NOMO-1 (cell line): ENCODE data around the gene ADM2.
"Not testable (repeated sequence)": the region's sequence is repeated elsewhere in the genome, so short reads cannot be mapped to it uniquely, and the experiment has no call there.

ENCODE experiments used
- DNase-seq, 2 experiments: peaks; one replicate each; lab custom pipeline; 2025; ENCODE audit not compliant: unreplicated experiment in 2 of 2; lab: John Stamatoyannopoulos, UW

ADM2 gene

GRCh38 chr22:50505276-50505775 lies 24.0 kb downstream of the ADM2 start:
- no peak for DNase-seq

DNA sequence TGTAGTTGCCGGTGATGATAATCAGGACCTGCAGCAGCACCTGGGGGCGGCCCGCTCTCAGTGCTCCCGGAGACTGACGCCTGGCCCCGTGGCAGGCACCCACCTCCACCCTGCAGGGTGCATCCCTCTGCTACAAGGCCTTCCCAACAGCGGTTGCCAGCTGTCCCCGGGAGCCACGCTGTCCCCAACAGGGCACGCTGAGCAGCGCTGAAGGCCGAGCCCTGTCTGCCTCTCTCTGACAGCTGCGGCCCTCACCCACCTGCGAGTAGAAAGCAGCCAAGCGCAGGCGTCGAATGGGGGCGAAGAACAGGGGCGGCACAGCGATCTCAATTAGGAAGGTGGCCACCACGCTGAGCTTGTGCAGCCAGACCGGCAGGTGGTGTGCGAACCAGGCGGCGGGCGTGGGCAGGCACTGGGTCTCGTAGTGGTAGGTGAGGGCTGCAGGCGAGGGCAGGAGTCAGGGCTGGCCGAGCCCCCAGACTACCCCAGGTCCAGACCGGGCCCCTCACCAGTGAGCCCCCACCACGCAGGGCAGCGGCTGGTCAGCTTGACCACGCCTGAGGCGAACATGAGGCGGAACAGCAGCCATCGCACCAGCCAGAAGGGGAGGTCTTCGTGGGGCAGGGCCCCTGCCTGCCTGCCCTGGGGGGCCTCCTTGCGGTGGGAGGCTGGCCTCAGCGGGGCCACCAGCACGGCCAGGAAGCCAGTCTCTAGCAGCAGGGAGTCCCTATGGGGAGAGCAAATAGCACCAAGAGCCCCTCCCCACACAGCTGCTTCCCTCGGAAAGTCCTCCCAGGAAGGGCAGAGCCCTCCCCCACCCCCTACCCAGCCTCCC lies 24.6 kb downstream of the ADM2 start:
- DNase-seq: no peak

- no peak for DNase-seq
Measured at GRCh38 chr22:50506611-50507420, 25.5 kb downstream of the ADM2 start.

GRCh38 chr22:50507421-50507990 lies 26.2 kb downstream of the ADM2 start, which contains the start of gene LMF2:
LMF2 (minus strand) TSS chr22:50507702; CDS start chr22:50507675, 27 bp downstream.
- DNase-seq: peak; percentile 81 to 95

DNA sequence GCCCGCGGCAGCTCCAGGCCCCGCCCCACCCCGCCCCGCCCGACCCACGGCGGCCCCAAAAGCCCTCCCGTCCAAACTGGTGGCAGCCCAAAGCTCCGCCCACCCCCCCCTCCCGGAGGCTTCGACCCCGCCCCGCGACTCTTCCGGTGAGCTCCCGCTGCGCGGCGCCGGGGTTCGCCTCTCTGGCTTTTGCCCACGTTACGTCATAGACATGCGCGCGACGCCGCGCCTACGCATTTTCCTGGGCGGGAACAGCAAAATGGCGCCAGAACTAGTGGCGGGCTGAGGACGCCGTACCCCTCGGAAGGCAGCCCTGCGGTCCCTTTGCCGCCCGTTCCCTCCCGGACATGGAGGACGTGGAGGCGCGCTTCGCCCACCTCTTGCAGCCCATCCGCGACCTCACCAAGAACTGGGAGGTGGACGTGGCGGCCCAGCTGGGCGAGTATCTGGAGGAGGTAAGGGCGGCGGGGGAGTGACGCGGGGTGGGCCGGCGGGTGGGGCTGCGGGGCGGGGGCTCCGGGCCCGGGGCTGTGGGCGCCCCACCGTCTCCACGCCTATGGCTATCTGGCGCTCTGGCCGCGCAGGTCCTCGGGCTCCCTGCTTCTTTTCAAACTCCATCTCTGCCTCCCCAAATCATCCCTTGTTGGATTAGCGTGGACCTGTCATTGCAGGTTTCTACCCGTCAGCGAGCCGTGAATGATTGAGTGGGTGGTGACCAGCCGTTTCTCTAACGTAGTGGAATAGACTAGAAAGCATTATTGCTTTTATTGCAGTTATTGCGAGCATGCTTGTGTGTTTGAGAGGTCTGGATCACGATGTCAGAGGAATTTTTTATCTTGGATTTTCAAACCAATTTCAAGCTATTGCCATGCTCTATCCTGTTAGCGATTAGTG lies 26.9 kb downstream of the ADM2 start, which contains the start of gene NCAPH2:
Gene NCAPH2 (plus strand): TSS at position 234 of the 894 bp plus-strand sequence. CDS start 114 bp downstream, at position 348.
- peak; percentile 90 to 95 for DNase-seq

DNA sequence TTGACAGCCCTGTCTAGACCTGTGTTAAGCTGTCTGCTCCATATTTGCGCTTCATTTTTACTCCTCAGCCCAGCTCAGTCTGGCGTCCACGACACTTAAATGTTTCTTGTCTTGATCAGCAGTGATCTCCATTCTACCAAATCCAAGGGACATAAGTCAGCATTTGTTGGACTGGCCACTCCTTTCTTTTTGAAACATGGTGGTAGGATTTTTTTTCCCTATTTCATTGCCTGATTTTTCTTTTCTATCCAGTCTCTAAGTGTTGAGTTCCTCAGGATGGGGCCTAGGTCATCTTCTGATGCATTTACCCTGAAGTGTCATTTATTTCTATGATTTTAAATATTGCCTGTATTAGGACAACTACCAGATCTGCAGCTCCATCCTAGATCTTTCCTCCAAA lies 27.6 kb downstream of the ADM2 start:
- DNase-seq: no peak

GRCh38 chr22:50513175-50513574 lies 31.8 kb downstream of the ADM2 start:
- no peak for DNase-seq

GRCh38 chr22:50516068-50516467 lies 34.7 kb downstream of the ADM2 start:
- DNase-seq: no peak

GRCh38 chr22:50516891-50517290 lies 35.5 kb downstream of the ADM2 start:
- no peak for DNase-seq

- no peak for DNase-seq
Measured at GRCh38 chr22:50517495-50518260, 36.3 kb downstream of the ADM2 start.

GRCh38 chr22:50518606-50519005 lies 37.3 kb downstream of the ADM2 start:
- no peak for DNase-seq

GRCh38 chr22:50519151-50519550 lies 37.8 kb downstream of the ADM2 start:
- no peak for DNase-seq

- not testable (repeated sequence) for DNase-seq
Measured at GRCh38 chr22:50520184-50520583, 38.8 kb downstream of the ADM2 start.

DNA sequence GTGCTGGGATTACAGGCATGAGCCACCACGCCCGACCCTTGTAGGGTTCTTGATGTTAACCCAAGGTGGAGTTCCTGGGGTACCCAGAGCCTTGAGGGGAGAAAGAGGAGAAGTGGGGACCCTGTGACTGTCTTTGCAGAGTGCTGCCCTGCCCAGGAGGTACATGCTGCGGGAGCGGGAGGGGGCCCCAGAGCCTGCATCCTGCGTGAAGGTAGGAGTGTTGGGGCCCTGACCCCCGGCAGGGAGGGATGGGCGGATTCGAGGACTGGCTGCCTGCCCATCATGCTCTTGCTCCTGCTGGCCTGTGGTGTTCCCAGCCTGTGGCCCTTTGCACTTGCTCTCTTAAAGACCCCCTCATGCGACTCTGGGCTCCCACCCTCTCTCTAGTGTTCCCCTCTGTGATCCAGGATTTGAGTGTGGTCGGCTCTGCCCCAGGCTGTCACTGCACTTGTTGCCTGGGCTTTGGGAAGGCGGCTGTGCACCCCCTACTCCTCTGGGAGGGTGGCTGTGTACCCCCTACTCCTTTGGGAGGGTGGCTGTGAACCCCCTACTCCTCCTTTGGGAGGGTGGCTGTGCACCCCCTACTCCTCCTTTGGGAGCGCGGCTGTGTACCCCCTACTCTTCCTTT lies 39.6 kb downstream of the ADM2 start:
- no peak for DNase-seq

DNA sequence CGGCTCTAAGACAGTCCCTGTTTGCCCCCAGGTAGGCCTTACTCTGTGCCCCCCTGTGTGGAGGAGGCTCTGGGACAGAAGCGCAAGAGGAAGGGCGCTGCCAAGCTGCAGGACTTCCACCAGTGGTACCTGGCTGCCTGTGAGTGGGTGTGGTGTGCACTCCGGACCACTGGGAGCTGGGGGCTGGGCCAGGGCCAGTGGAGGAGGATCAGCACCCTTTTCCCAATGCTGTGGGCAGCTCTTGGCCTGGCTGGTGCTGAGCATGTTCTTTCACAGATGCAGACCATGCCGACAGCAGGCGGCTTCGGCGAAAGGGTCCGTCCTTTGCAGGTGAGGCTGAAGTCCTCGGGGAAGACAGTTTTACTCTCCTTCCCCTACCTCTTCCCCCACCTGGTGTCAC lies 40.4 kb downstream of the ADM2 start:
- DNase-seq: no peak

DNA sequence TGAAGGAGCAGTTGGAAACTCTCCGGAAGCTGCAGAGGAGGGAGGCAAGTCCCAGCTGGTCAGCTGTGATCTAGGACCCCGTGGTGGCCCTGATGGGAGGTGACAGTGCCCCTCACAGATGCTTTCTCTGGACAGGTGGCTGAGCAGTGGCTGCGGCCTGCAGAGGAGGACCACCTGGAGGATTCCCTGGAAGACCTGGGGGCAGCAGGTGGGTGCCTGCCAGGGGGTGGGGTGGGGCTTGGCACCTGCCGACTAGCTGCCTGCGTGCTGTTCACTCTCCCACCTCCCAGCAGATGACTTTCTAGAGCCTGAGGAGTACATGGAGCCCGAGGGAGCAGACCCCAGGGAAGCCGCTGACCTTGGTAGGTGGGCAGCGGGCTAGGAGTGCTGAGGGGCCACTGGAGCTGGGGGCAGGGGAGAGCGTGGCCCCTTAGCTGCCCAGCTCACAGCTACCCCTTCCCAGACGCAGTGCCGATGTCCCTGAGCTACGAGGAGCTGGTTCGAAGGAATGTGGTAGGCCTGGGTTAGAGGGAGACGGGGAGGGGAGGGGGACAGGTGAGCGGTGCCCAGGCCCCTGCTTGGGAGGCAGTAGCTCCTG lies 41.0 kb downstream of the ADM2 start:
- no peak for DNase-seq

GRCh38 chr22:50522806-50523438 lies 41.6 kb downstream of the ADM2 start:
- no peak for DNase-seq

- no peak for DNase-seq
Measured at GRCh38 chr22:50523458-50523805, 42.1 kb downstream of the ADM2 start.
